Sigmoid colon (tissue), 4 donors: Measurements from ENCODE around the gene CNNM3.

ENCODE experiments used
- CTCF ChIP-seq, 4 experiments: fragments of 450-650 bp in 3 of 4; fragments of 200-600 bp in 1 of 4; IDR thresholded peaks; one replicate each; pipeline ENCODE4 v1.5.1; 2016 to 2019; ENCODE audit warnings: antibody characterized with exemption in 4 of 4, mild to moderate bottlenecking in 3 of 4, moderate library complexity in 2 of 4
- POLR2A ChIP-seq, 2 donors: fragments of 450-650 bp; IDR thresholded peaks; one replicate each; pipeline ENCODE4 v1.6.1; 2016; ENCODE audit warnings: antibody characterized with exemption in 2 of 2, mild to moderate bottlenecking in 2 of 2, moderate library complexity in 2 of 2
- POLR2AphosphoS5 ChIP-seq, 4 donors: sonication (generic); formaldehyde crosslinking; IDR thresholded peaks; one replicate each; pipeline ENCODE4 v1.6.1; 2017; ENCODE audit warnings: antibody characterized with exemption in 4 of 4

- TF ChIP-seq POLR2A (IDR thresholded peaks at IDR 0.05) (no peak), CTCF (IDR thresholded peaks at IDR 0.05) (no peak), POLR2AphosphoS5 (IDR thresholded peaks at IDR 0.05) (no peak)
Observed at GRCh38 chr2:96866586-96866985, 50.5 kb downstream of the CNNM3 start.
